ENCODE measurements around the gene F10.
"Not testable (repeated sequence)": the region's sequence is repeated elsewhere in the genome, so short reads cannot be mapped to it uniquely, and the experiment has no call there.

F10 gene

GRCh38 chr13:113122550-113123225 is at the start of gene F10:
TSS of gene F10 (plus strand) at chr13:113122799. CDS start at chr13:113122856, 57 bp downstream.
- no peak for DNase-seq

- no peak for DNase-seq
Observed at GRCh38 chr13:113073942-113074341, 48.7 kb upstream of the F10 start.

- DNase-seq: no peak
Observed at GRCh38 chr13:113074401-113074800, 48.2 kb upstream of the F10 start.

GRCh38 chr13:113074876-113075275 is 47.7 kb upstream of the F10 start:
- DNase-seq: no peak

GRCh38 chr13:113075711-113076110 is 46.9 kb upstream of the F10 start:
- no peak for DNase-seq

- DNase-seq: no peak
Observed at GRCh38 chr13:113076681-113077401, 45.8 kb upstream of the F10 start.

GRCh38 chr13:113077566-113077952 is 45.0 kb upstream of the F10 start:
- no peak for DNase-seq

- DNase-seq: no peak
Observed at GRCh38 chr13:113077953-113078901, 44.4 kb upstream of the F10 start.

GRCh38 chr13:113078902-113079780 is 43.5 kb upstream of the F10 start:
- DNase-seq: peak; percentile 26

- not testable (repeated sequence) for DNase-seq
Observed at GRCh38 chr13:113079781-113080080, 42.9 kb upstream of the F10 start.

GRCh38 chr13:113080361-113080831 is 42.2 kb upstream of the F10 start:
- DNase-seq: no peak

- DNase-seq: no peak
Observed at GRCh38 chr13:113080901-113081521, 41.6 kb upstream of the F10 start.

- DNase-seq: no peak
Observed at GRCh38 chr13:113082198-113083021, 40.2 kb upstream of the F10 start.

GRCh38 chr13:113083022-113083373 is 39.6 kb upstream of the F10 start:
- no peak for DNase-seq

- peak; percentile 65 for DNase-seq
Observed at GRCh38 chr13:113083402-113084061, 39.1 kb upstream of the F10 start.

GRCh38 chr13:113084094-113084942 is 38.3 kb upstream of the F10 start:
- DNase-seq: no peak

GRCh38 chr13:113084943-113085540 is 37.6 kb upstream of the F10 start:
- DNase-seq: no peak

- no peak for DNase-seq
Observed at GRCh38 chr13:113086031-113086750, 36.4 kb upstream of the F10 start.
